ENCODE data around the gene ELF4.

- TF ChIP-seq POLR2AphosphoS5 (IDR thresholded peaks at IDR 0.05), result no peak
- no peak for TF ChIP-seq CTCF (IDR thresholded peaks at IDR 0.05)
These were observed 4.2 kb downstream of the ELF4 start for GRCh38 chrX:130106071-130106470.

Measured in prostate gland (tissue), 2 donors.